ENCODE data around the gene PSMD10.

PSMD10 gene

GRCh38 chrX:108059801-108060200, 31.5 kb downstream of the PSMD10 start:
- no peak for TF ChIP-seq CTCF (IDR thresholded peaks at IDR 0.05; ENCODE audit: control insufficient read depth, extremely low read depth, insufficient read depth)
- H3K4me3 ChIP-seq (ENCODE audit: low read depth, low read length), result no peak overlapping the region
- DNase-seq (ENCODE audit: low read depth), result no peak

- DNase-seq (ENCODE audit: low read depth), result no peak
- H3K4me3 ChIP-seq (ENCODE audit: low read depth, low read length), result no peak overlapping the region
- no peak for TF ChIP-seq CTCF (IDR thresholded peaks at IDR 0.05; ENCODE audit: control insufficient read depth, extremely low read depth, insufficient read depth)
Measured at GRCh38 chrX:108055546-108055945, 35.8 kb downstream of the PSMD10 start.

- TF ChIP-seq CTCF (IDR thresholded peaks at IDR 0.05; ENCODE audit: control insufficient read depth, extremely low read depth, insufficient read depth), result no peak
- H3K4me3 ChIP-seq (ENCODE audit: low read depth, low read length), result no peak overlapping the region
- DNase-seq (ENCODE audit: low read depth), result no peak
Measured at GRCh38 chrX:108053218-108053617, 38.1 kb downstream of the PSMD10 start.

GRCh38 chrX:108049649-108050048, 41.7 kb downstream of the PSMD10 start:
- H3K4me3 ChIP-seq (ENCODE audit: low read depth, low read length), result no peak overlapping the region
- DNase-seq (ENCODE audit: low read depth), result no peak
- TF ChIP-seq CTCF (IDR thresholded peaks at IDR 0.05; ENCODE audit: control insufficient read depth, extremely low read depth, insufficient read depth), result no peak

GRCh38 chrX:108044554-108045256, 46.6 kb downstream of the PSMD10 start, which contains the start of gene VSIG1:
VSIG1 (plus strand) TSS chrX:108045065; CDS start chrX:108045131, 66 bp downstream.
- no peak for TF ChIP-seq CTCF (IDR thresholded peaks at IDR 0.05; ENCODE audit: control insufficient read depth, extremely low read depth, insufficient read depth)
- no peak within 1 kb of the TSS for H3K4me3 ChIP-seq (ENCODE audit: low read depth, low read length)
- no peak for DNase-seq (ENCODE audit: low read depth)

GRCh38 chrX:108036298-108036973, 54.9 kb downstream of the PSMD10 start:
- DNase-seq (ENCODE audit: low read depth), result peak; percentile 28
- H3K4me3 ChIP-seq (ENCODE audit: low read depth, low read length), result no peak overlapping the region
- no peak for TF ChIP-seq CTCF (IDR thresholded peaks at IDR 0.05; ENCODE audit: control insufficient read depth, extremely low read depth, insufficient read depth)
